Skeletal muscle tissue (tissue), 4 donors: Measurements from ENCODE around the gene SMAP2. TPM values are rescaled to one million over a fixed set of nuclear protein-coding genes. Genes with fewer than 3 reads are reported as not detected.
A peak's percentile ranks its signal among the peaks of the same experiment; 100 is the strongest.
"Not testable (repeated sequence)": the region's sequence is repeated elsewhere in the genome, so short reads cannot be mapped to it uniquely, and the experiment has no call there.

Source experiments
- H3K27ac ChIP-seq: one replicate; pipeline ENCODE4 v1.7.0; 2013; ENCODE audit warnings: mild to moderate bottlenecking, low read depth, low read length, inconsistent platforms
- H3K27me3 ChIP-seq, 3 donors: one replicate each; pipeline ENCODE4 v1.7.0; 2013; ENCODE audit warnings: low read length in 3 of 3; ENCODE audit not compliant: control insufficient read depth in 3 of 3, insufficient read depth in 3 of 3
- H3K36me3 ChIP-seq, 3 donors: one replicate each; pipeline ENCODE4 v1.7.0; 2013; ENCODE audit warnings: low read length in 3 of 3; ENCODE audit not compliant: control insufficient read depth in 3 of 3, insufficient read depth in 3 of 3
- H3K4me1 ChIP-seq, 3 donors: one replicate each; pipeline ENCODE4 v1.7.0; 2013; ENCODE audit warnings: low read length in 3 of 3, mild to moderate bottlenecking in 3 of 3; ENCODE audit not compliant: control insufficient read depth in 3 of 3, insufficient read depth in 3 of 3
- H3K4me3 ChIP-seq, 3 donors: one replicate each; pipeline ENCODE4 v1.7.0; 2013; ENCODE audit warnings: low read length in 3 of 3
- H3K9ac ChIP-seq, 3 donors: one replicate each; pipeline ENCODE4 v1.7.0; 2013; ENCODE audit warnings: low read length in 3 of 3, mild to moderate bottlenecking in 3 of 3, moderate library complexity in 2 of 3, low read depth in 1 of 3
- H3K9me3 ChIP-seq, 3 donors: one replicate each; pipeline ENCODE4 v1.7.0; 2013; ENCODE audit warnings: low read length in 3 of 3; ENCODE audit not compliant: control insufficient read depth in 3 of 3
- total RNA-seq: library from RNA; depleted of rRNA; stranded (reverse); fragments of >200 nt; gene quantifications from one replicate; pipeline ENCODE4 v1.2.3, GENCODE V29; 2014
- donor health status: Osteomylitis.

The SMAP2 gene
- total RNA-seq = 9.9 TPM

DNA sequence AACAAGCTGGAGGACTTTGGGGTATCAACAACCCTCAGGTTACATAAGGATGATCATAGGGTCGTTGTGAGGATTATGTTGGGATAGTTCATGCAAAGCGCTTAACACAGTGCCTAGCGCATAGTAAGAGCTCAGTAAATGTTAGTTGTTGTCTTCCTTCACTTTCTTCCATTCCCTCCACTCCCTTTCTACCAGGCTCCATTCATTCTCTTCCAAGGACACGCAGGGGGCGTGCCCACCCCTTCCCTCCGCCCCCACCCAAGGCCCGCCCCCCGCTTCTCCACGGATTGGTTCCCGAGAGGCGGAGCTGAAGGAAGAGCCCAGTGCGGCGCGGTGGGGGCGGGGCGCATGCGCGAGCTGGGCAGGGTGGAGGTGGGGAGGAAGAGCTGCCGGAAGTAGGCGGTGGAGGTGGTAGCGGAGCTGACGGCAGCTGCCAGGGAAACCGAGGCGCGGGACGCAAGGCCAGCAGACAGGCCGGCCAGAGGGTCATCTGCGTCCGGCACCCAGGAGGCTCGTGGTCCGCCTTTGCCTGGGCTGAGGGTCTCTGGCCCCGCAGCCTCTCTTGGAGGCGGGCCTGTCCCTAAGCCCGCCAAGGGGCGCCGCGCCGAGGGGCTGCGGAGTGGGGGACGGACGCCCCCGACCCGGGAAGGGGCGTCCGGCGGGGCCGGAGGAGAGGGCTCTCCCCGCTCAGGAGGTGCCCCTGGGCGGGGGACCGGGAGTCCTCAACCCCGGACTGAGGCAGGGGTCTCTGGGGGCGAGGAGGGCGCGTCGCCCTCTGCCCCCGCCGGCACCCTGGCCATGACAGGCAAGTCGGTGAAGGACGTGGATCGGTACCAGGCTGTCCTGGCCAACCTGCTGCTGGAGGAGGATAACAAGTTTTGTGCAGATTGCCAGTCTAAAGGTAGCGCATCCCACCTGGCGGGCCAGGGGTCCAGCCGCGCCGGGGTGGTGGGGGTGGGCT is at the start of gene SMAP2:
SMAP2 (plus strand) TSS at position 405 of the 961 bp plus-strand sequence; CDS start at position 799, 394 bp downstream.
- Histone ChIP-seq H3K27ac (peak within 1 kb of the TSS; percentile 82), H3K4me1 (peaks cover 8 to 21% (median 16%) of the 10 kb centered on the region in 3 donors), H3K9ac (peak within 1 kb of the TSS; percentile 86 to 91 (median 88)), H3K27me3 (no peaks in the 10 kb centered on the region), H3K9me3 (no peaks in the 10 kb centered on the region), H3K4me3 (peak within 1 kb of the TSS; percentile 89 to 92 (median 91)), H3K36me3 (no peaks in the 10 kb centered on the region)

DNA sequence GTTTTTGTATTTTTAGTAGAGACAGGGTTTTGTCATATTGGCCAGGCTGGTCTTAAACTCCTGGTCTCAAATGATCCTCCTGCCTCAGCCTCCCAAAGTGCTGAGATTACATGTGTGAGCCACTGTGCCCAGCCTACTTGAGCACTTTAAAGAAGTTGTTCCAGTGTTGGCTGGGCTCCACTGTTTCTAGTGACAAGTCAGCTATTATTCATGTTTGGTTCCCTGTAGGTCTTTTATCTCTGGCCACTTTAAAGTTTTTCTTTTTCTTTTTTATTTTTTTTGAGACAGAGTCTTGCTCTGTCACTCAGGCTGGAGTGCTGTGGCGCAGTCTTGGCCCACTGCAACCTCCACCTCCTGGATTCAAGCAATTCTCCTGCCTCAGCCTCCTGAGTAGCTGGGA is 42.1 kb upstream of the SMAP2 start:
- H3K27me3 ChIP-seq, H3K36me3 ChIP-seq, H3K9ac ChIP-seq: not testable (repeated sequence)

DNA sequence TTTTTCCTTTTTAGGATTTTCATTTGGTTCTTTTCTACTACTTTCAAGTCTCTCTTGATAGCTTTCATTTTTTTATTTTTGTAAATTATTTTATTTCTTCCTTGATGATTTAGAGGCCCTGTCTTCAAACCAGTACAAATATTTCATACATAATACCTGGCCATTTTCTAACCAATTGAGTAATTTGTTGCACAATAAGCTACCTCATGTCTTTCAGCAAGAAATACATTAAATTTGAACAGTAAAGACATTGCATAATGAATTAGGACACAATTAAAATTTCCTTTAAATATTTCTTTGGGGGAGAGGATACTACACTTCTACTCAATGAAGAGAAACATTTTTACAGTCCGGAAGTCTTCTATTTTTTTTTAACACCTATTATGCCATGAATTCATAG is 40.8 kb upstream of the SMAP2 start:
- H3K4me1 ChIP-seq = no peaks in the 10 kb centered on the region
- H3K4me3 ChIP-seq = no peak overlapping the region
- no peak overlapping the region for H3K27ac ChIP-seq
- H3K36me3 ChIP-seq = no peaks in the 10 kb centered on the region
- H3K9me3 ChIP-seq = no peaks in the 10 kb centered on the region
- H3K27me3 ChIP-seq = no peaks in the 10 kb centered on the region
- H3K9ac ChIP-seq = no peak overlapping the region

More for the DNA sequence above, 42.1 kb upstream of the SMAP2 start:
- not testable (repeated sequence) for H3K9me3 ChIP-seq, H3K4me1 ChIP-seq, H3K27ac ChIP-seq, H3K4me3 ChIP-seq

DNA sequence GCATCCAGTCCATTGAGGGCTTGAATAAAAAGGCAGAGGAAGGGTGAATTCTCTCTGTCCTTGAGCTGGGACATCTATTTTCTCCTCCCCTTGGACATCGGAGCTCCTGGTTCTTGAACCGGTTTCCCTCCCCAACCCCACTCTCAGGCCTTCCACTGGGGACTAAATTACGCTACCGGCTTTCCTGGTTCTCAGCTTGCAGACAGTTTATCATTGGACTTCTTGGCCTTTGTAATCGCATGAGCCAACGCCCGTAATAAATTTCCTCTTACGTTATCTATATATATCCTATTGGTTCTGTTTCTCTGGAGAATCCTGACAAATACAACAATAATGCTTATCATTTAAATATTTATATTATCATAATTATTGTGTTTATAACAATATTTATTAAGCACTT is 36.1 kb upstream of the SMAP2 start:
- H3K4me1 ChIP-seq = peaks cover 0 to 2% (median 0%) of the 10 kb centered on the region in 3 donors
- H3K27ac ChIP-seq = no peak overlapping the region
- no peak overlapping the region for H3K9ac ChIP-seq
- H3K9me3 ChIP-seq = no peaks in the 10 kb centered on the region
- H3K36me3 ChIP-seq = no peaks in the 10 kb centered on the region
- no peak overlapping the region for H3K4me3 ChIP-seq
- H3K27me3 ChIP-seq = no peaks in the 10 kb centered on the region

DNA sequence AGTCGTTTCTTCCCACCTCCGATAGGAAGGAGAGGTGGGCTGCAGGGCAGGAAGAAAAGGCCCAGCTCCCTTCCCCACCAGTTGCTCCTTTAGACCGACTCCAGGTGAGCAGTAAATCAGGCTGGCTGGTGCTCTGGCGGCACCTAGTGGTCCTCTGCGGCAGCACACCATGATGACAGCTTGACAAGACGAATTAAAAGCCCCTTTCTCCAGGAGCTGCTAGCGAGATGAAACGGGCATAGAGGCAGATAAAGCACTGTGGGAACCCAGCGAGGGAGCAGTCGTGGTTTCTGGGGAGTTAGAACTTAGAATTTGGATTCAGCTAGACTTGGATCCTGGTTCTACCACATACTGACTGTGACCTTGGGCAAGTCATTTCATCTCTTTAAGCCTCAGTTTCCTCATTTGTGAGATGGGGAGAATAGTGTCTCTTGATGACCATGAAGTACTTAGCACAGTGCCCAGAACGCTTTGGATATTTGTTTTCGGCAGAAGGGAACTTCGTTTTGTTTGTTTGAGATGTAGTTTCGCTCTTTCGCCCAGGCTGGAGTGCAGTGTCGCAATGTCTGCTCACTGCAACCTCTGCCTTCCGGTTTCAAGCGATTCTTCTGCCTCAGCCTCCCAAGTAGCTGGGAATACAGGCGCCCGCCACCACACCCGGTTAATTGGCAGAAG is 34.6 kb upstream of the SMAP2 start:
- H3K9me3 ChIP-seq = no peaks in the 10 kb centered on the region
- H3K27me3 ChIP-seq = no peaks in the 10 kb centered on the region
- H3K27ac ChIP-seq = no peak overlapping the region
- peak overlapping the region in 2 of 3 donors; percentile 19 to 37 for H3K4me3 ChIP-seq
- H3K36me3 ChIP-seq = no peaks in the 10 kb centered on the region
- H3K9ac ChIP-seq = no peak overlapping the region
- peaks cover 0 to 2% (median 0%) of the 10 kb centered on the region in 3 donors for H3K4me1 ChIP-seq

DNA sequence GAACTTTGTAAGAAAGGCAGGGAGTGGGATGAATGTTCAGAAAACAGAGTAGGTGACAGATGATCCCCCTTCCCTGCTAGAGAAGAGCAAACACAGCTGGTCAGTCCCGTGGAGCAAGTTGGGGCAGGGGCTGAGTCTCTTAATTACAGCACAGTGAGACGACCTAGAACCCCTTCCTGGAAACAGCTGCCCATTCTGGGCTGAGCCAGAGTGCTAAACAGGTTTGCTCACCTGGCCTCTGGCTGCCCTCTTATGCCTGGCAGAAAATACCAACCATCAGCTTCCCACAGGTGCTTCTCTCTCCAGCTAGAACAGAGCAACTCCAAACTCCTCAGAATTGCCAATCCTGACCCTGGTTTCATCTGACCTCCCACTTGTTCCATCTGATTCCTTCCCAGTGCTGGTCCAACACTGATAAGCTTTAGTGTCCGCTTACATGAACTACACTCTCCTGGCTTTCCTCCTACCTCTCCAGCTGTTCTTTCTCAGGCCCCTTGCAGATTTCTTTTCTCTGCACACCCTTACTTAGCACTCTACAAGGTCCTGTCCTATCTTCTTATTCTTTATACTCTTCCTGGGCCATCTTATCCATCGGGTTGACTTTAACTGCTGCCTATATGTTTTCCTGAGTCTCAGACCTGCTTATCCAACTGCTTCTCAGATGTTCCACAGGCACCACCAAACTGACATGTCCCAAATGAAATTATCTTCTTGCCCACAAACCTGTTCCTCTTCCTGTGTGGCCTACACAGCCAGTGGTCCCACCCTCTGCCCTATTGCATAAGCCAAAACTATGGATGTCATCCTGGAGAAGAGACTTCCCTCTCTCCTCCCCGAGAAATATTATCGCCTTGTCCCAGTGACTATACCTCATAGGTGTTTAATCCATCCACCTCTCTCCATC is 33.9 kb upstream of the SMAP2 start:
- Histone ChIP-seq H3K9me3 (no peaks in the 10 kb centered on the region), H3K27ac (no peak overlapping the region), H3K27me3 (no peaks in the 10 kb centered on the region), H3K9ac (no peak overlapping the region), H3K36me3 (no peaks in the 10 kb centered on the region), H3K4me3 (no peak overlapping the region), H3K4me1 (peaks cover 0 to 2% (median 0%) of the 10 kb centered on the region in 3 donors)

DNA sequence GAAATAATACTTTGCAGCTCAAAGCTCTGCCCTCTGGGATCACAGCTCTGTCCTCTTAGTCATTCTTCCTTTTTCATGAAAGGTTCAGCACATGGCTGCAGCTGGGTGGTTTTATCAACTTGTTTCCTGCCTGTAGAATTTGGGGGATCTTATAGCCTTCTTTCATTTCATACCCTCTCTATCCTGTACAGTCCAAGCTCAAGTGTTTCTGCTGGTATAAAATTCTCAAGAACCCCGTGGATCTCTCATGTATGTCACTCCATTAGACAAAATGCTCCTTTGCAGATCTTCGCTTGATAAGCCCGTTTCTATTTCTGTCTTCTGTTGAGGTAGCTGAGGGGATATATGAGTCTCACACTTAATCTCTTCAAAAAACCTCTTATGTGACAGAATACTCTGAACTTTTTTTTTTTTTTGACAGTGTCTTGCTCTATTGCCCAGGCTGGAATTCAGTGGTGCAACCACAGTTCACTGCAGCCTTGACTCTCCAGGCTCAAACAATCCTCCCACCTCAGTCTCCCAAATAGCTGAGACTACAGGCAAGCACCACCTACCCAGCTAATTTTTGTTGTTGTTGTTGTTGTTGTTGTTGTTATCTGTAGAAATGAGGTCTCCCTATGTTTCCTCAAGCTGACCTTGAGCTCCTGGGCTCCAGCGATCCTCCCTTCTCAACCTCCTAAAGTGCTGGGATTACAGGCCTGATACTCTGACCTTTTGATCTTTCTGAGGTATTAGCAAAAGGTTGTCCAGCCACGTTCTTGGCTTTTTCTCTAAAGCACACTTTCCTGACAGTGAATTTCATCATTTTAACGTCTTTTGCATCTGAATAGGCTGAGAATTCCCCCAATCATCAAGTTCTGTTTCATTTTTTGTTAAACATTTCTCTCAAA is 31.8 kb upstream of the SMAP2 start:
- Histone ChIP-seq H3K27me3 (no peaks in the 10 kb centered on the region), H3K27ac (no peak overlapping the region), H3K9me3 (no peaks in the 10 kb centered on the region), H3K36me3 (no peaks in the 10 kb centered on the region), H3K4me3 (no peak overlapping the region), H3K9ac (no peak overlapping the region), H3K4me1 (peaks cover 0 to 2% (median 0%) of the 10 kb centered on the region in 3 donors)

DNA sequence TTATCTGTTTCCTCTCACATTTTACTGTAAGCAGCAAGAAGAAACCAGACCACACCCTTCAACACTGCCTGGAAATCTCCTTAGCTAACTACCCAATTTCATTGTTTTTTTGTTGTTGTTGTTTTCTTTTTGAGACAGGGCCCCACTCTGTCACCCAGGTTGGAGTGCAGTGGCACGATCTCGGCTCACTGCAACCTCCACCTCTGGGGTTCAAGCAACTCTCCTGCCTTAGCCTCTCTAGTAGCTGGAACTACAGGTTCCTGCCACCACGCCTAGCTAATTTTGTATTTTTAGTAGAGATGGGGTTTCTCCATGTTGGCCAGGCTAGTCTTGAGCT is 31.2 kb upstream of the SMAP2 start:
- not testable (repeated sequence) for H3K27me3 ChIP-seq, H3K9me3 ChIP-seq, H3K4me3 ChIP-seq, H3K9ac ChIP-seq, H3K36me3 ChIP-seq, H3K4me1 ChIP-seq, H3K27ac ChIP-seq

DNA sequence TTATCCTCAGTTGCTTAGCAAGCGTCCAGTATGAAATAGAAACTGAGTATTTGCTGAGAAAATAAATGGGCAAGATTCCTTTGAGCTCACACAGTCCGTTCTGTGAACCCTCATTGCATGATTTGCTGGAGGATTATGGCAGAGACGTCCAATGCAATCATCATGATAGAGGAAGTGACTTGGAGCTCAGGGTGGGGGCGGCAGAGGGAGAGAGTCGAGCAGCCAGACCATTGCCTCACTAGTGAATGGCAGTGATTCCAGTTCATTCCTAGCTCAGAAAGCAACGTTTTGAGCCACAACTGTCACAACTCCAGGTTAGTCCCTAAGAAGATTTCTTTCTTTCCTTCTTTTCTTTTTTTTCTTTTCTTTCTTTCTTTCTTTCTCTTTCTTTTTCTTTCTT is 28.9 kb upstream of the SMAP2 start:
- Histone ChIP-seq H3K4me1 (no peaks in the 10 kb centered on the region), H3K4me3 (peak overlapping the region in 1 of 3 donors; percentile 9), H3K9me3 (no peaks in the 10 kb centered on the region), H3K27me3 (no peaks in the 10 kb centered on the region), H3K9ac (no peak overlapping the region), H3K36me3 (no peaks in the 10 kb centered on the region), H3K27ac (no peak overlapping the region)
